ENCODE results near the gene DCAF5.

The DCAF5 gene

DNA sequence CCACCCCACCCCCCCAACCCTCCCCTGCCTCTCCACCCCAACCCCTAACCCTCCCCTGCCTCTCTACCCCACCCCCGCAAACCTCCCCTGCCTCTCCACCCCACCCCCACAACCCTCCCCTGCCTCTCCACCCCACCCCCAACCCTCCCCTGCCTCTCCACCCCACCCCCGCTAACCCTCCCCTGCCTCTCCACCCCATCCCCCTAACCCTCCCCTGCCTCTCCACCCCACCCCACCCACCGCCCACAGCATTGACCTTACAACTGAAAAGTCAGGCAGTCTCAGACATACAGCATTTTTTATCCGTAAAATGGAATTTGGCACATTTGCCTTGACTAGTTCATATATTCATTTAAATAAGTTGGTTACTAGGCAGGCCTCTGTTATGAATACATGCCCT, 135.2 kb downstream of the DCAF5 start:
- TF ChIP-seq, protein P1, sequence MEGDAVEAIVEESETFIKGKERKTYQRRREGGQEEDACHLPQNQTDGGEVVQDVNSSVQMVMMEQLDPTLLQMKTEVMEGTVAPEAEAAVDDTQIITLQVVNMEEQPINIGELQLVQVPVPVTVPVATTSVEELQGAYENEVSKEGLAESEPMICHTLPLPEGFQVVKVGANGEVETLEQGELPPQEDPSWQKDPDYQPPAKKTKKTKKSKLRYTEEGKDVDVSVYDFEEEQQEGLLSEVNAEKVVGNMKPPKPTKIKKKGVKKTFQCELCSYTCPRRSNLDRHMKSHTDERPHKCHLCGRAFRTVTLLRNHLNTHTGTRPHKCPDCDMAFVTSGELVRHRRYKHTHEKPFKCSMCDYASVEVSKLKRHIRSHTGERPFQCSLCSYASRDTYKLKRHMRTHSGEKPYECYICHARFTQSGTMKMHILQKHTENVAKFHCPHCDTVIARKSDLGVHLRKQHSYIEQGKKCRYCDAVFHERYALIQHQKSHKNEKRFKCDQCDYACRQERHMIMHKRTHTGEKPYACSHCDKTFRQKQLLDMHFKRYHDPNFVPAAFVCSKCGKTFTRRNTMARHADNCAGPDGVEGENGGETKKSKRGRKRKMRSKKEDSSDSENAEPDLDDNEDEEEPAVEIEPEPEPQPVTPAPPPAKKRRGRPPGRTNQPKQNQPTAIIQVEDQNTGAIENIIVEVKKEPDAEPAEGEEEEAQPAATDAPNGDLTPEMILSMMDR (IDR thresholded peaks at IDR 0.05; ENCODE audit: low read length, missing control alignments) = no peak
- no peak overlapping the region for H3K4me3 ChIP-seq (replicated peaks; ENCODE audit: low read depth, low read length)
- no peak for DNase-seq (ENCODE audit: low read depth)

DNA sequence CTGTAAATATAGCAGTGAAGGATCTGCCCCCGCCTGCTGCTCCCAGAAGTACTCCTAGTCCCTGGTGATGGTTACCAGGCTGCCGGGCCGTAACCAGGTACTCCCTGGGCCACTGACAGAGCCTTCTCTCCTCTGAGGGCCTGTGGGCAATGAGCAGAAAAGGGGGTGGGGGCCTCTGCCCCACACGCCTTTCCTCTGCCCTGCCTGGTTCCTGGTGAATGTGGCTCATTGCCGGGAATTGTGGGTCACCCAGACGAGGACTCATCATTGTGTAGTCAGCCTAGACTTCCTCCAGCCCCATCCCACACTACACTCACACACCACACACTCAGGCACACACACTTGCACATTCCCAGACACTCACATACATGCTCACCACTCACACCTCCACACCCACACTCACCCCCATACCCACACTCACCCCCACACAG, 138.1 kb downstream of the DCAF5 start:
- TF ChIP-seq, protein P1 (IDR thresholded peaks at IDR 0.05; ENCODE audit: low read length, missing control alignments) = no peak
- no peak overlapping the region for H3K4me3 ChIP-seq (replicated peaks; ENCODE audit: low read depth, low read length)
- DNase-seq (ENCODE audit: low read depth) = no peak

DNA sequence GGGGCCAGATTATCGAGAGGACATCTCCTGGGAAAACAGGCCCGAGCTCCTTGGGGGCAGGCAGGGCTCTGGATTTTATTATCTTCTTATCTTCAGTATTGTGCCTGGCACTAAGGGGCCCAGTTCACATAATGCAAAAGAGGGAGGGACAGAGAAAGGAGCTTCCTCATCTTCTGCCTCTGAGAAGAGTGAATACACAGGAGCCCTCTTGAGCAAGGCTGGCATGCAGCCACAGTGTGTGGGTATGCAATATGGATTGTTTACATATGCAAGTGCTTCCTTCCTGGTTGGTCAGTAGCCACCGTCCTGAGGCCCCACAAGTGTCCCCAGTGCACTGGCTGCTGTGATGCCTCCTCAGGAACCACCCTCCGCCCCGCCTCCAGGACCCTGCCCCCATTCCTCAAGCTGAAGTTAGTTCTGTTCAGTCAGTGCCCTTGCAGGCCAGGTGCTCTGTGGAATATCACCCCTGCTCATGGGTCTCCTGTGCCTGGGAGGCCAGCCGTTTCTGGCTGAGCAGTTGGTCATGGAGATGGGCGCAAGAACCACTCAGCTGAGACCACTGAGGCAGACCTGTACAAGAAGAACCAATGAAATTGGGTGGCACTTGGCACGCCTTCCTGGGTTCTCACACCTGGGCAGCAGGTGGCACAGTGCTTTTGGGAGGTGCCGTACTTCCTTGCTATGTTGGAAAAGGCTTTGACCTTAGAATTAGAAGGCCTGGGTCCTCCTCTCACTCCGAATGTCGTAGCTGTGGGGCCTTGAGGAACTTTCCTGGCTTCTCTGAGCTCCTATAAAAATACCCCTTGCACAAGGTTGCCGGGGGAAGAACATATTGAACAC, 138.8 kb downstream of the DCAF5 start:
- TF ChIP-seq, protein P1 (IDR thresholded peaks at IDR 0.05; ENCODE audit: low read length, missing control alignments) = no peak
- DNase-seq (ENCODE audit: low read depth) = peak; percentile 71
- H3K4me3 ChIP-seq (replicated peaks; ENCODE audit: low read depth, low read length) = no peak overlapping the region

DNA sequence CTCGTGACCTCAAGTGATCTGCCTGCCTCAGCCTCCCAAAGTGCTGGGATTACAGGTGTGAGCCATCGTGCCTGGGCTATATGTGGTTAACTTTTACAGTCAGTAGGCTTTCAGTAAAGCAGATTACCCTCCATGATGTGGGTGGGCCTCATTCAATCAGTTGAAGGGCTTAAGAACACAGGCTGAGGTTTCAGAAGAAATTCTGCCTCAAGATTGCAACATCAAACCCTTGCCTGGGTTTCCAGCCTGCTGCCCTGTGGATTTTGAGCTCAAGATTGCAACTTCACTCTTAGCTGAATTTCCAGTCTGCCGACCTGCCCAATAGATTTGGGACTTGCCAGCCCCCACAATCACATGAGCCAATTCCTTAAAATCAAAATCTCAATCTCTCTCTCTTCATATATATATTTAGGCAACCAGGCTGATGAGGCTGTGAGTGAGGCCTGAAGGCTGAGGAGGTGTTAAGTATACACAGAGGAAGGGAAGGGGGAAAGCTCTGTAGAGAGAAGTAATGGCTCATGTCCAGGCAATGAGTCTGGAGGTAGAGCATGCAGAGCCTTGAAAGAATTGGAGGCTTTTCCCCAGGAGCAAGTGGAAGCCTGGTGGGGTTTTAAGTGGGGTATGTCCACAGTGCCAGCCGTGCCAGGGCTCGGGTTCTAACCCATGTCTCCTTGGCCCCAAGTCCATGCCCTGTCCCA, 140.5 kb downstream of the DCAF5 start:
- no peak overlapping the region for H3K4me3 ChIP-seq (replicated peaks; ENCODE audit: low read depth, low read length)
- TF ChIP-seq, protein P1 (IDR thresholded peaks at IDR 0.05; ENCODE audit: low read length, missing control alignments) = no peak
- peak; percentile 55 for DNase-seq (ENCODE audit: low read depth)

DNA sequence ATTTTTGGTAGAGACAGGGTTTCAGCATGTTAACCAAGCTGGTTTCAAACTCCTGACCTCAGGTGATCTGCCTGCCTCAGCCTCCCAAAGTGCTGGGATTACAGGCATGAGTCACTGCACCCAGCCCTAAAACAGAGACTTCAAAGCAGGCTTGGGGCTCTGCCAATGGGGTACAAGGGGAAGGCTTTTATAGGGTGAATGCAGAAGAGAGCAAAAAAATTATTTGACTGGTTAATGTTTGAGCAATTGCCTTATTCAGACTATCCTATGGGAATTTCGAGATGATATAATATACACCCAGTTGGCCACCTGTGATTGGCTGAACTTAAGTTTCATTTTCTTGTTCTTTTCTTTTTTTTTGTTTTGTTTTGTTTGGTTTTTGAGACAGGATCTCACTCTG, 142.3 kb downstream of the DCAF5 start:
- DNase-seq (ENCODE audit: low read depth) = no peak
- no peak overlapping the region for H3K4me3 ChIP-seq (replicated peaks; ENCODE audit: low read depth, low read length)
- TF ChIP-seq, protein P1 (IDR thresholded peaks at IDR 0.05; ENCODE audit: low read length, missing control alignments) = no peak

DNA sequence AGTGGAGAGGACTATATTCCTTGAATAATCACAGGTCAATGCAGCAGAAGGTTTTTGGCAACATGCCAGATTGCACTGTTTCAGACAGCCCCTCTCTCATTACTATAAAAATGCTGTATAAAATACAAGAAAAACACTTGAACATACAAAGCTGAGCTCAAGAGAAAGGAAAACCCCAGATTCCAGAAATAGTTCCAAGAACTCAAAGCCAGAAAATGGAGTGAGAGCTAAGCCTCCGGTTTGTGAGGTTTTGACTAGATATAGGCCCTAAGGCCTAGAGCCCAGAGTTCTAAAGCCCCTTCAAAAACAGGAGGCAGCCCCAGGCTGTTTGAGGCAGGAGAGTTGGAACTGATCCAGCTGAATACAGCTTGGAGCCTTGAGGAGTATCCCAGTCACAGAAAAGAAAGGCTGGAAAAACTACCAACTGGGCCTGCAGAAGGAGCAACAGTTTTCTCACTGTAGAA, 144.5 kb downstream of the DCAF5 start:
- TF ChIP-seq, protein P1 (IDR thresholded peaks at IDR 0.05; ENCODE audit: low read length, missing control alignments) = no peak
- peak; percentile 48 for DNase-seq (ENCODE audit: low read depth)
- H3K4me3 ChIP-seq (replicated peaks; ENCODE audit: low read depth, low read length) = no peak overlapping the region

All from fibroblast of pulmonary artery (primary cell).